Endothelial cell (in vitro differentiated cells): Measurements from ENCODE around the gene OR52E2. TPM values are rescaled to one million over a fixed set of nuclear protein-coding genes. Genes with fewer than 3 reads are reported as not detected.

Source experiments
- DNase-seq: peaks from one replicate; pipeline ENCODE4 v3.0.0; 2021; ENCODE audit warnings: low spot score
- H3K27ac Mint-ChIP-seq: one replicate; pipeline ENCODE4 v1.8.0; 2021; ENCODE audit warnings: mixed read lengths, inconsistent platforms; ENCODE audit not compliant: unreplicated experiment
- H3K27me3 Mint-ChIP-seq: one replicate; pipeline ENCODE4 v1.8.0; 2021; ENCODE audit warnings: mild to moderate bottlenecking, moderate library complexity, mixed read lengths, inconsistent platforms; ENCODE audit not compliant: unreplicated experiment
- H3K36me3 Mint-ChIP-seq: one replicate; pipeline ENCODE4 v1.8.0; 2021; ENCODE audit warnings: mild to moderate bottlenecking, low read depth, mixed read lengths, inconsistent platforms; ENCODE audit not compliant: unreplicated experiment
- H3K4me1 Mint-ChIP-seq: one replicate; pipeline ENCODE4 v1.8.0; 2021; ENCODE audit warnings: mild to moderate bottlenecking, mixed read lengths, inconsistent platforms; ENCODE audit not compliant: unreplicated experiment
- H3K4me3 Mint-ChIP-seq: one replicate; pipeline ENCODE4 v1.8.0; 2021; ENCODE audit warnings: mild to moderate bottlenecking, mixed read lengths, inconsistent platforms; ENCODE audit not compliant: unreplicated experiment
- H3K9me3 Mint-ChIP-seq: one replicate; pipeline ENCODE4 v1.8.0; 2021; ENCODE audit warnings: mixed read lengths, inconsistent platforms; ENCODE audit not compliant: unreplicated experiment
- CTCF ChIP-seq: fragments of 200-600 bp; sonication (generic); IDR thresholded peaks from one replicate; pipeline ENCODE4 v1.5.0; 2021; ENCODE audit warnings: antibody characterized with exemption; ENCODE audit not compliant: unreplicated experiment
- long read RNA-seq: library from polyadenylated mRNA; unstranded; transcript quantifications from one replicate; pipeline ENCODE4 v2.0.0, GENCODE V29; 2020; ENCODE audit not compliant: unreplicated experiment
- total RNA-seq: library from RNA; stranded (reverse); fragmentation: NEBNext Ultra II Directional; extraction: Animal tissue kit (Norgen Biotek cat#: 25700); gene quantifications from one replicate; pipeline ENCODE4 v1.2.1, GENCODE V29; 2021; ENCODE audit not compliant: unreplicated experiment

The OR52E2 gene
- not detected for total RNA-seq
- long read RNA-seq = 0 reads

- DNase-seq = no peak
- no peaks in the 10 kb centered on the region for H3K36me3 Mint-ChIP-seq
- H3K27me3 Mint-ChIP-seq = no peaks in the 10 kb centered on the region
- H3K27ac Mint-ChIP-seq = no peak within 1 kb of the TSS
- H3K4me3 Mint-ChIP-seq = no peak within 1 kb of the TSS
- TF ChIP-seq CTCF = no peak
- no peaks in the 10 kb centered on the region for H3K9me3 Mint-ChIP-seq
- no peaks in the 10 kb centered on the region for H3K4me1 Mint-ChIP-seq
These were observed at the start of gene OR52E2 for GRCh38 chr11:5059391-5059790. OR52E2 (minus strand) TSS chr11:5059627; CDS start chr11:5059627, 0 bp downstream.

- no peak for TF ChIP-seq CTCF
- no peaks in the 10 kb centered on the region for H3K9me3 Mint-ChIP-seq
- H3K4me3 Mint-ChIP-seq = no peak overlapping the region
- no peak for DNase-seq
- no peak overlapping the region for H3K27ac Mint-ChIP-seq
- no peaks in the 10 kb centered on the region for H3K4me1 Mint-ChIP-seq
- peaks cover 2% of the 10 kb centered on the region for H3K27me3 Mint-ChIP-seq
- H3K36me3 Mint-ChIP-seq = no peaks in the 10 kb centered on the region
These were observed 47.9 kb upstream of the OR52E2 start for GRCh38 chr11:5107285-5107684.

- Mint-ChIP-seq H3K4me3 (no peak overlapping the region), H3K36me3 (no peaks in the 10 kb centered on the region), H3K9me3 (no peaks in the 10 kb centered on the region), H3K27me3 (peaks cover 2% of the 10 kb centered on the region), H3K27ac (no peak overlapping the region), H3K4me1 (peaks cover 6% of the 10 kb centered on the region)
- TF ChIP-seq CTCF = no peak
- no peak for DNase-seq
These were observed 43.6 kb upstream of the OR52E2 start for GRCh38 chr11:5103066-5103465.

- Mint-ChIP-seq H3K27ac (no peak overlapping the region), H3K36me3 (no peaks in the 10 kb centered on the region)
- no peak for TF ChIP-seq CTCF
These were observed 42.8 kb upstream of the OR52E2 start for GRCh38 chr11:5102246-5102645.

GRCh38 chr11:5096011-5096410 is 36.6 kb upstream of the OR52E2 start:
- no peaks in the 10 kb centered on the region for H3K9me3 Mint-ChIP-seq
- no peak overlapping the region for H3K27ac Mint-ChIP-seq
- H3K27me3 Mint-ChIP-seq = no peaks in the 10 kb centered on the region
- H3K4me1 Mint-ChIP-seq = peaks cover 6% of the 10 kb centered on the region
- no peak overlapping the region for H3K4me3 Mint-ChIP-seq
- no peak for DNase-seq
- no peak for TF ChIP-seq CTCF
- no peaks in the 10 kb centered on the region for H3K36me3 Mint-ChIP-seq

More at GRCh38 chr11:5102246-5102645, 42.8 kb upstream of the OR52E2 start:
- H3K4me3 Mint-ChIP-seq = no peak overlapping the region
- no peaks in the 10 kb centered on the region for H3K9me3 Mint-ChIP-seq
- peaks cover under 1% of the 10 kb centered on the region for H3K27me3 Mint-ChIP-seq
- DNase-seq = no peak
- peaks cover 6% of the 10 kb centered on the region for H3K4me1 Mint-ChIP-seq
